HG03103 (cell line): ENCODE results near the gene GRIN2C.
"Not testable (repeated sequence)": the region's sequence is repeated elsewhere in the genome, so short reads cannot be mapped to it uniquely, and the experiment has no call there.

Experiments
- ATAC-seq: cut with Tn5 transposase; IDR thresholded peaks from one replicate; pipeline ENCODE4 v1.9.1; 2021; ENCODE audit warnings: low read depth; ENCODE audit not compliant: unreplicated experiment

The GRIN2C gene

DNA sequence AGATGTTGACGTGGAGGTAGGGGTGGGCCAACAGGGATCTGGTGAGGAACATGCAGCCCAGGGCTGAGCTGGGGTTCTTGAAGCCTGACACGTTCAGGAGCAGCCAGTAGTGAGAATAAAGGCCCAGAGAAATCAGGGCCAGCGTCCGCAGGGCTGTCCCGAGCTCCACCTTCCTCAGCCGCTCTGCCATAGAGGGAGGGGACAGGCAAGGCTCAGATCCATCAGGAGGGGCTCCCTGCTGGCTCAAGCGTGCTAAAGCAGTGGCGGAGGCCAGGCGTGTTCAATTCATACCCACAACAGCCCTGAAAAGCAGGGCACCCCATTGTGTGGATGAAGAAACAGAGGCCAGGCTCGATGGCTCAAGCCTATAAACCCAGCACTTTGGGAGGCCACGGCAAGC lies 21.4 kb upstream of the GRIN2C start:
- no peak for ATAC-seq

GRCh38 chr17:74879308-74879707 lies 19.6 kb upstream of the GRIN2C start:
- ATAC-seq, result no peak

GRCh38 chr17:74878658-74879057 lies 19.0 kb upstream of the GRIN2C start:
- ATAC-seq, result no peak

GRCh38 chr17:74877592-74878548 lies 18.2 kb upstream of the GRIN2C start:
- no peak for ATAC-seq

GRCh38 chr17:74875977-74876593 lies 16.4 kb upstream of the GRIN2C start:
- no peak for ATAC-seq

- ATAC-seq, result no peak
Measured at GRCh38 chr17:74875155-74875976, 15.7 kb upstream of the GRIN2C start.

DNA sequence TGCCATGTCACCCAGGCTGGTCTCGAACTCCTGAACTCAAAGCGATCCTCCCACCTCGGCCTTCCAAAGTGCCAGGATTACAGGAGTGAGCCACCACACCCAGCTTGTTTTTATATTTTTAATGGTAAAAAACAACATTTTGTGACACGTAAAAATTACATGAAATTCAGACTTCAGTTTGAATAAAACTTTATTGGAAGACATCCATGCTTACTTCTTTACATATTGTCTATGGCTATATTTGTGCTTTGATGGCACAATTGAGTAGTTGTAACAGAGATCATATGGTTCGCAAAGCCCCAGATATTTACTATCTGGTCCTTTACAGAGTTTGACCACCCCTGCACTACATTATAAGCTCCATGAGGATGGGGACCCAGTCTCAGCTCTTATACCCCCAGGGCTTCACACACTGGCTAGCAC lies 14.9 kb upstream of the GRIN2C start:
- ATAC-seq, result no peak

DNA sequence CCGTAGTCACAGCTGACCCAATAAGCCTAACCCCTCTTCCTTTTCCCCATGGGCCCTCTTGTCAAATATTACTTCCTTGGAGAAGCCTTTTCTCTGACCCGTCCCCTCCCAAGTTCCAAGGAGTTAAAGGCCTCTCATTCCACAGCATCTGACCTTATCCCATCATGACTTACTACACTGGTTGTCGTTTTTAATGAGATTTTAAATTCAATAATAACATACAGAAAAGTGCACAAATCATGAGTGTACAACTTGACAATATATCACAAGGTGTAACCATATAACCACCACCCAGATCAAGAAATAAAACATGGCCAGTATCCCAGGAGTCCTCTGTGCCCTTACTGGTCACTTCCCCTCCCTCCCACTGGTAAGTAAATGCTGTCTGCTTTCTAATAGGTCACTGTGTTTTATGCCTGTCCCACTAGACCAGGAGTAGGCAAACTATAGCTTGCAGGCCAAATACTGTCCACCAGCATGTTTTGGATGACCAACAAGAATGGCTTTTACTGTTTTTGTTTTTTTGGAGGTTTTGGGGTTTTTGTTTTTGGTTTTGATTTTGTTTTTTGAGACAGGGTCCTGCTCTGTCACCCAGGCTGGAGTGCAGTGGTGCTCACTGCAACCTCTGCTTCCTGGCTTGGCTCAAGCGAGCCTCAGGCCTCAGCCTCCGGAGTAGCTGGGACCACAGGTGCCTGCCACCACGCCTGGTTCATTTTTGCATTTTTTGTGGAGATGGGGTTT lies 14.4 kb upstream of the GRIN2C start:
- no peak for ATAC-seq

- ATAC-seq, result peak; percentile 80
Measured at GRCh38 chr17:74873037-74873873, 13.6 kb upstream of the GRIN2C start.

DNA sequence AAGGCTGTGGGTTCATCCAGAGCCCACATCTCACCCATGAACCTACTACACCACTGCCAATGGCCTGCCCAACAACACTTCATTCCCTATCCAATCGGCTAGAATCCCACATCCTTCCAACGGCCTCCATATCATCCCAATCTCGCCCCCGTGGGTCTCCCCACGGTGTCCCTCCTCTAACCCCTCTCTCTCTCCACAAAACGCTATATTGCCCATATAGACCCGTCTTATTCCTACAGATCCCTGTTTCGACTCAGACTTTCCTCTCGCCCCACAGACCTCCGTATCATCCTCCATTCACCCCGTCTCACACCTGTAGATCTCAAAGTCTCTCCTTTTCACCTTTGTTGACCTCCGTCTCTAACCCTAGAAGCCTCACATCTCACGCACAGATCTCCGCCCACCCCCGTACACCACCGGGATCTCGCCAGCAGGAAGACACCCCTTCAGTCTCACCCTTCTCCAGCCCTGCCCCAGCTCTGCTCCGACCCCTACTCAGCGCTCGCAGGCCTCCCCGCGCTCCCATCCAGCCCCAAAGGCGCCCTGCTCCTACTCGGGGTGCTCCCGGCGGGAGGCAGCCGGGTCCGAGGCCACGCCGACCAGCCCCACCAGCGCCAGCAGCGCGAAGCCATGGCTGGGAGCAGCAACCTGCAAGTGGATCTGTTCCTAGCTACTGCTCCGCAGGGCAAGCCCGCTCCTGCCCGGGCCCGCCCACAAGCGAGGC lies 12.8 kb upstream of the GRIN2C start, which contains the start of gene FDXR:
TSS of gene FDXR (minus strand) at position 682 of the 724 bp plus-strand sequence. CDS start at position 632, 50 bp downstream.
- peak; percentile 21 for ATAC-seq

GRCh38 chr17:74871356-74872076 lies 11.8 kb upstream of the GRIN2C start:
- no peak for ATAC-seq

DNA sequence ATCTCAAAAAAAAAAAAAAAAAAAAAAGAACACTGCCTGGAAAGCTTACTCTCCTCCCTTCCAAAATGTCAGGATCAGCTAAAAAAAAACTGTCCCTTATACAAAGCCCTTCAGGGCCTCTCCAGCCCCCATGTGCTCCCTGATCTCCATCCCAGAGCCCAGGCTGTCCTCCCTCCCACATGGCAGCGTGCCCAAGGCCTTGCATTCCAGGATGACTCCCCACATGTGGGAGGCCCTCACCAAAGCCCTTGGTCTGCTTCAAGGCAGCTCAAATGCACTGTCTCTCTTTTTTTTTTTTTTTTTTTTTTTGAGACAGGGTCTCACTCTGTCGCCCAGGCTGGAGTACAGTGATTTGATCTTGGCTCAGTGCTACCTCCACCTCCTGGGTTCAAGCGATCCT lies 10.8 kb upstream of the GRIN2C start:
- no peak for ATAC-seq

- not testable (repeated sequence) for ATAC-seq
Measured at GRCh38 chr17:74870028-74870427, 10.3 kb upstream of the GRIN2C start.

DNA sequence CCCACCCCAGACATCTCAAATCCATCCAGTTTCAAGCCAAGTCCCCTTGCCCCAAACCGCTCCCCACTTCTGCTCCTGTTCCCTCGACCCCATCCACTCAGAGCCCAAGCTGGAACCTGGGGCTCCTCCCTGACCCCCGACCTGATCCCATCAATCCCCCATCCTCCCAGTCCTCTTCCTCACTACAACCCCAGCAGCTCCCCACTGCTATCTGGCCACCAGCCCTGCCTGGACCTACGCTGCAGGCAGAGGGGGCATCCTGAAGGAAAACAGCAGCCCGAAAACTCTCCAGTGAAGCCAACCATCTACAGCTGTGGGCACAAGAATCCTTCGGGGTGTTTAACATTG lies 9.2 kb upstream of the GRIN2C start:
- ATAC-seq, result no peak

- no peak for ATAC-seq
Measured at GRCh38 chr17:74868251-74868907, 8.7 kb upstream of the GRIN2C start.

DNA sequence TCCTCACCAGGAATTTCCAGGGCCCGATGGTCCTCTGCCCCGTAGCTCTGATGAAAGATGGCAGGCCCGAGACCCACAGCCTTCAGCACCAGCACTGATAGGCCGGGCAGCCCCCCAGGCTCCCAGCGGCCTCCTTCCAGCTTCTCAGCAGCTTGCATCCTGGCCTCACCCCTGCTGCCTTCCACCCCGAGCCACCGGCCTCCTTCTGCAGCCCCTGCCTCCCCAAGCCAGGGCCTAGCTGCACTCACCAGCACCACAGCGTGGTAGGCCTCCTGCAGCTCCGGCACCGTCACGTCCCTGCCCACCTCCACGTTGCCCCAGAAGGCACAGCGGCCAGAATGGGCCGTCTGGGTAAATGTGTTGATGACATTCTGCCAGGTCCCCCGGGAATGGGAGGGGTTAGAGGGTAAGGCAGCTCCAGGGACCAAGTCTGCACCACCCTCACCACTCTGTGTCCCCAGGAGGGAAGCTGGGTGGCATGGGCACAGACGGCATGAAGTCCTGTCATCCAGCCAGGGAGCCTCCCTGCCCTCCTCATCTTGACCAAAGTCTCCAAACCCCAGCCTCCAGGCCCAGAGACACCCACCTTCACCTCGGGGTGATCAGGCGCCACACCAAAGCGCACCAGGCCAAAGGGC lies 6.6 kb upstream of the GRIN2C start:
- no peak for ATAC-seq

DNA sequence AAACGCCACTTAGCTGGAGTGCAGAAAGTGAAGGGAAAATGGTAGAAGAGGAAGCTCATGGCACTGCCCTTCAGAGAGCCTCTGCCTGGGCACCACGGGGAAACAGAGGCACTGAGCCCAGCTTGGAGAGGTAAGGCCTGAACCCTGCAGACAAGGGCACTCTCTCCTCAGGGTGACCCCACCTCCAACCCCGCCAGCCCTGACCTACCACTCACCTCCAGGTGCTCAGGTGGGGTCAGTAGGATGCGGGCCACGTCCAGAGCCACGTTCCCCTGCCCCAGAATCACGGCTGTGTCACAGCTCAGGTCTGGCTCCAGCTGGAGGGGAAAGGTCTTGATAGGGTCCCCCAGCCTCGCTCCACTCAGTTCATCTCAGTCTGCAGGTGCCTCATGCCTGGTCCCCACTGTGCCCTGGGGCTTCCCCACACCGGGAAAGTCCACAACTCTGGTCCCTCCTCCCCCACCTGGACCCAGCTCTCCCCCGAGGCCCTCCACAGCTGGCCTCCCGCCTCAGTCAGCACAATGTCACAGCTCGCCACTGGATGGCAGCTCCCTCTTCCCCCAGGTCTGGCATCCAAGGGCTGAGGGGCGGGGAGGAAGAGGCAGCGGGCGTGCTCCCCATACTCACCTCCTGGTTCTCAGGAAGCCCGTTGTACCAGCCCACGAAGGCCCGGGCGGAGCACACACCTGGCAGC lies 6.0 kb upstream of the GRIN2C start:
- no peak for ATAC-seq
